IMR-90 (cell line): ENCODE results near the gene CYP51A1. TPM values are rescaled to one million over a fixed set of nuclear protein-coding genes. Genes with fewer than 3 reads are reported as not detected.

Experiments used
- ATAC-seq: fragments of 200-7000 bp; cut with Tn5 transposase; 2 replicates; pipeline ENCODE4 v1.9.1; 2020; ENCODE audit warnings: low read depth, mild to moderate bottlenecking, moderate library complexity
- BruUV-seq: library from RNA; stranded (reverse); fragments of 400-500 nt; replicated peaks from 2 replicates; lab custom pipeline; 2021; lab: Mats Ljungman, UMichigan
- CTCF ChIA-PET: fragments of 300-600 bp; formaldehyde crosslinking; extraction: SDS; loops from one replicate; lab custom pipeline; 2021; ENCODE audit warnings: antibody characterized with exemption; lab: Yijun Ruan, JAX
- POLR2A ChIA-PET: fragments of 300-600 bp; sonication (Branson Sonifier 250); formaldehyde crosslinking; loops from one replicate; lab custom pipeline; 2022; ENCODE audit warnings: antibody characterized with exemption; ENCODE audit not compliant: unreplicated experiment; lab: Charles Lee
- DNase-seq: peaks from one replicate; pipeline ENCODE4 v3.0.0; 2013
- H2AFZ ChIP-seq: replicated peaks from 2 replicates; pipeline ENCODE3; 2013; ENCODE audit warnings: low read length, mild to moderate bottlenecking; ENCODE audit not compliant: poor library complexity
- H2AK5ac ChIP-seq: 2 replicates; pipeline ENCODE4 v1.6.1; 2013; ENCODE audit warnings: low read depth, low read length, inconsistent platforms
- H2AK9ac ChIP-seq: replicated peaks from 2 replicates; pipeline ENCODE3; 2013; ENCODE audit warnings: mild to moderate bottlenecking, low read depth, low read length, moderate library complexity; ENCODE audit not compliant: poor library complexity
- H2BK120ac ChIP-seq: 2 replicates; pipeline ENCODE4 v1.6.1; 2013; ENCODE audit warnings: low read depth, low read length, inconsistent platforms
- H2BK15ac ChIP-seq: 3 replicates; pipeline ENCODE4 v1.6.1; 2013; ENCODE audit warnings: low read depth, low read length, inconsistent platforms
- H2BK20ac ChIP-seq: 2 replicates; pipeline ENCODE4 v1.6.1; 2013; ENCODE audit warnings: low read depth, mild to moderate bottlenecking, inconsistent platforms, low read length, moderate library complexity
- H2BK5ac ChIP-seq: 2 replicates; pipeline ENCODE4 v1.6.1; 2013; ENCODE audit warnings: mild to moderate bottlenecking, low read depth, low read length, inconsistent platforms; ENCODE audit not compliant: poor library complexity, severe bottlenecking
- H3K14ac ChIP-seq: replicated peaks from 2 replicates; pipeline ENCODE4 v1.6.1; 2013; ENCODE audit warnings: low read depth, low read length, inconsistent platforms
- H3K18ac ChIP-seq: 2 replicates; pipeline ENCODE4 v1.6.1; 2013; ENCODE audit warnings: low read depth, low read length, control low read depth
- H3K23ac ChIP-seq: 2 replicates; pipeline ENCODE4 v1.6.1; 2013; ENCODE audit warnings: low read depth, low read length, inconsistent platforms
- H3K27ac ChIP-seq: 2 replicates; pipeline ENCODE4 v1.5.1; 2013; ENCODE audit warnings: mild to moderate bottlenecking, control low read depth, low read length; ENCODE audit not compliant: insufficient read depth
- H3K27me3 ChIP-seq: 2 replicates; pipeline ENCODE4 v1.6.1; 2013; ENCODE audit warnings: low read length; ENCODE audit not compliant: control insufficient read depth, insufficient read depth
- H3K36me3 ChIP-seq: 2 replicates; pipeline ENCODE4 v1.6.1; 2013; ENCODE audit warnings: low read length, mixed read lengths; ENCODE audit not compliant: control insufficient read depth, insufficient read depth
- H3K4ac ChIP-seq: 2 replicates; pipeline ENCODE4 v1.6.1; 2013; ENCODE audit warnings: low read depth, low read length, inconsistent platforms
- H3K4me1 ChIP-seq: 2 replicates; pipeline ENCODE4 v1.6.1; 2013; ENCODE audit warnings: low read length, mixed read lengths; ENCODE audit not compliant: control insufficient read depth, insufficient read depth
- H3K4me2 ChIP-seq: 2 replicates; pipeline ENCODE4 v1.6.1; 2013; ENCODE audit warnings: low read depth, mild to moderate bottlenecking, control low read depth, low read length, moderate library complexity
- H3K4me3 ChIP-seq: 2 replicates; pipeline ENCODE4 v1.5.1; 2013; ENCODE audit warnings: low read depth, mild to moderate bottlenecking, control low read depth, low read length, moderate library complexity; ENCODE audit not compliant: insufficient read depth
- H3K56ac ChIP-seq: 2 replicates; pipeline ENCODE4 v1.6.1; 2013; ENCODE audit warnings: low read length, inconsistent platforms; ENCODE audit not compliant: insufficient read depth; ENCODE audit errors: extremely low read depth
- H3K79me1 ChIP-seq, 2 experiments: 2 replicates each; pipeline ENCODE4 v1.6.1; 2013; ENCODE audit warnings: low read length in 2 of 2, inconsistent platforms in 1 of 2, low read depth in 1 of 2
- H3K9ac ChIP-seq: 2 replicates; pipeline ENCODE4 v1.6.1; 2013; ENCODE audit warnings: low read depth, low read length, control low read depth
- H3K9me1 ChIP-seq: 2 replicates; pipeline ENCODE4 v1.6.1; 2013; ENCODE audit warnings: low read length, inconsistent platforms; ENCODE audit not compliant: insufficient read depth
- H3K9me3 ChIP-seq: 2 replicates; pipeline ENCODE4 v1.6.1; 2013; ENCODE audit warnings: low read length; ENCODE audit not compliant: control insufficient read depth, insufficient read depth
- H4K20me1 ChIP-seq: 2 replicates; pipeline ENCODE4 v1.6.1; 2013; ENCODE audit warnings: low read length, inconsistent platforms; ENCODE audit not compliant: insufficient read depth
- H4K5ac ChIP-seq: 2 replicates; pipeline ENCODE4 v1.6.1; 2013; ENCODE audit warnings: mild to moderate bottlenecking, low read depth, low read length, control low read depth
- H4K8ac ChIP-seq, 2 experiments: 2 replicates each; pipeline ENCODE4 v1.6.1; 2013; ENCODE audit warnings: low read depth in 2 of 2, low read length in 2 of 2, control low read depth in 1 of 2, inconsistent platforms in 1 of 2
- H4K91ac ChIP-seq: 2 replicates; pipeline ENCODE4 v1.6.1; 2013; ENCODE audit warnings: low read depth, low read length, inconsistent platforms; ENCODE audit not compliant: insufficient read depth
- BHLHE40 ChIP-seq: fragments of 150-350 bp; IDR thresholded peaks from 2 replicates; pipeline ENCODE4 v1.6.1; 2016; ENCODE audit warnings: mild to moderate bottlenecking, low read depth, low read length
- CEBPB ChIP-seq: IDR thresholded peaks from 2 replicates; pipeline ENCODE4 v1.6.1; 2012; ENCODE audit warnings: low read depth, low read length, improper control_type of control experiment
- MAZ ChIP-seq: IDR thresholded peaks from 2 replicates; pipeline ENCODE4 v1.6.1; 2012; ENCODE audit warnings: low read depth, mild to moderate bottlenecking, low read length, improper control_type of control experiment, moderate library complexity, borderline replicate concordance
- MXI1 ChIP-seq: IDR thresholded peaks from 2 replicates; pipeline ENCODE4 v1.6.1; 2012; ENCODE audit warnings: low read depth, mild to moderate bottlenecking, low read length, moderate library complexity, borderline replicate concordance
- NFE2L2 ChIP-seq: fragments of 150-350 bp; IDR thresholded peaks from 2 replicates; pipeline ENCODE4 v1.6.1; 2016; ENCODE audit warnings: low read depth, mild to moderate bottlenecking, low read length
- POLR2A ChIP-seq: IDR thresholded peaks from 2 replicates; pipeline ENCODE4 v1.6.1; 2012; ENCODE audit warnings: mild to moderate bottlenecking, low read depth, low read length
- RAD21 ChIP-seq: IDR thresholded peaks from 2 replicates; pipeline ENCODE4 v1.6.1; 2012; ENCODE audit warnings: low read length, improper control_type of control experiment
- RFX5 ChIP-seq: IDR thresholded peaks from 2 replicates; pipeline ENCODE4 v1.8.0; 2012; ENCODE audit warnings: low read depth, mild to moderate bottlenecking, low read length, moderate library complexity
- USF2 ChIP-seq: fragments of 150-350 bp; IDR thresholded peaks from 2 replicates; pipeline ENCODE4 v1.6.1; 2017; ENCODE audit warnings: mild to moderate bottlenecking, antibody characterized with exemption, low read length, low read depth
- dilution Hi-C: fragments of 300-500 bp; cut with HindIII; formaldehyde crosslinking; loops from one replicate; pipeline ENCODE4 v1.14.3; 2018; ENCODE audit warnings: low sequenced_read_pairs; ENCODE audit not compliant: unreplicated experiment
- in situ Hi-C: fragments of 300-500 bp; cut with MboI; formaldehyde crosslinking; loops from 3 replicates; pipeline ENCODE4 v1.14.3; 2019; ENCODE audit warnings: low sequenced_read_pairs, inconsistent platforms, mixed read lengths
- intact Hi-C: fragments of 100-400 bp; cut with micrococcal nuclease; formaldehyde crosslinking; loops from 2 replicates; pipeline ENCODE4 v1.10.0; 2022
- polyA plus RNA-seq, 3 experiments: library from polyadenylated mRNA; depleted of rRNA; stranded (reverse); fragments of >200 nt; gene quantifications; 2 replicates each; pipeline ENCODE4 v1.2.3, GENCODE V29; 2012; ENCODE audit warnings: low replicate concordance in 1 of 3
- total RNA-seq: library from RNA; depleted of rRNA; stranded (reverse); fragments of >200 nt; gene quantifications from 2 replicates; pipeline ENCODE4 v1.2.3, GENCODE V29; 2012
- TF ChIP-seq, protein P1 (sequence below): conservative IDR thresholded peaks from 2 replicates; pipeline ENCODE4 v1.5.1; 2012; ENCODE audit warnings: mild to moderate bottlenecking, low read depth, low read length, improper control_type of control experiment
- TF ChIP-seq, protein P2 (sequence below): fragments of 150-350 bp; IDR thresholded peaks from 2 replicates; pipeline ENCODE4 v1.6.1; 2016; ENCODE audit warnings: low read depth, mild to moderate bottlenecking, low read length, moderate library complexity, borderline replicate concordance

The CYP51A1 gene
- total and polyA plus RNA-seq, 2 of the 4 experiments (the other 2 are of a cell fraction): 12.1 to 76.4 TPM

DNA sequence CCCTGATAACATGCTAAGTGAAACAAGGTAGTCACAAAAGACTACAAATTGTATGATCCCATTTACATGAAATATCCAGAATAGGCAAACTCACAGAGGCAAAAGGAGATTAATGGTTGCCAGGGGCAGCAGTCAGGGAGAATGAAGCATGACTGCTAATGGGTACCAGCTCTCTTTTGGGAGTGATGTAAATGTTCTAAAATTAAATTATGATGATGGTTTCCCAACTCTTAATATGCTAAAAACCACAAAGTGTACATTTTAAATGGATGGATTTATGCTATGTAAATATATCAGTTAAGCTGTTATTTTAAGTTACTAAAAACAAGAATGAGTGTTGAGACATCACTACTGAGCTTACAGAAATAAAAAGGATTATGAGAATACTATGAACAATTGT lies 12.6 kb downstream of the CYP51A1 start:
- Histone ChIP-seq H4K5ac (no peak overlapping the region), H3K9me1 (no peaks in the 10 kb centered on the region; the same call in 1 of the 2 replicates), H2AFZ (no peak overlapping the region), H4K8ac (no peak overlapping the region), H3K4me2 (no peak overlapping the region), H4K20me1 (0 out of 2 replicates have a peak, but pooled peaks cover 9% of the 10 kb centered on the region), H3K4me3 (no peak overlapping the region), H2BK5ac (no peak overlapping the region), H3K56ac (no peak overlapping the region), H3K9me3 (no peaks in the 10 kb centered on the region), H2AK5ac (no peak overlapping the region), H3K4ac (no peak overlapping the region), H3K18ac (no peak overlapping the region), H2BK120ac (no peak overlapping the region), H3K14ac (no peak overlapping the region), H3K36me3 (peaks cover 22% of the 10 kb centered on the region), H2BK15ac (no peak overlapping the region), H3K9ac (no peak overlapping the region), H3K27ac (no peak overlapping the region), H3K23ac (no peak overlapping the region), H3K4me1 (no peaks in the 10 kb centered on the region), H2BK20ac (no peak overlapping the region), H3K27me3 (no peaks in the 10 kb centered on the region), H4K91ac (no peak overlapping the region), H3K79me1 (peaks cover 9 to 23% of the 10 kb centered on the region in 2 experiments; a peak in 3 of 4 replicates), H2AK9ac (no peak overlapping the region)
- dilution Hi-C loops (no loop called here), intact Hi-C loops (no loop called here), in situ Hi-C loops (no loop called here)
- DNase-seq (peak; percentile 8), ATAC-seq (no peak)
- no peak for TF ChIP-seq BHLHE40
- TF ChIP-seq MXI1: no peak
- no peak for TF ChIP-seq RFX5
- no peak for TF ChIP-seq CEBPB
- TF ChIP-seq MAZ: no peak
- TF ChIP-seq, protein P1, sequence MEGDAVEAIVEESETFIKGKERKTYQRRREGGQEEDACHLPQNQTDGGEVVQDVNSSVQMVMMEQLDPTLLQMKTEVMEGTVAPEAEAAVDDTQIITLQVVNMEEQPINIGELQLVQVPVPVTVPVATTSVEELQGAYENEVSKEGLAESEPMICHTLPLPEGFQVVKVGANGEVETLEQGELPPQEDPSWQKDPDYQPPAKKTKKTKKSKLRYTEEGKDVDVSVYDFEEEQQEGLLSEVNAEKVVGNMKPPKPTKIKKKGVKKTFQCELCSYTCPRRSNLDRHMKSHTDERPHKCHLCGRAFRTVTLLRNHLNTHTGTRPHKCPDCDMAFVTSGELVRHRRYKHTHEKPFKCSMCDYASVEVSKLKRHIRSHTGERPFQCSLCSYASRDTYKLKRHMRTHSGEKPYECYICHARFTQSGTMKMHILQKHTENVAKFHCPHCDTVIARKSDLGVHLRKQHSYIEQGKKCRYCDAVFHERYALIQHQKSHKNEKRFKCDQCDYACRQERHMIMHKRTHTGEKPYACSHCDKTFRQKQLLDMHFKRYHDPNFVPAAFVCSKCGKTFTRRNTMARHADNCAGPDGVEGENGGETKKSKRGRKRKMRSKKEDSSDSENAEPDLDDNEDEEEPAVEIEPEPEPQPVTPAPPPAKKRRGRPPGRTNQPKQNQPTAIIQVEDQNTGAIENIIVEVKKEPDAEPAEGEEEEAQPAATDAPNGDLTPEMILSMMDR: no peak
- no peak for TF ChIP-seq USF2
- TF ChIP-seq, protein P2, sequence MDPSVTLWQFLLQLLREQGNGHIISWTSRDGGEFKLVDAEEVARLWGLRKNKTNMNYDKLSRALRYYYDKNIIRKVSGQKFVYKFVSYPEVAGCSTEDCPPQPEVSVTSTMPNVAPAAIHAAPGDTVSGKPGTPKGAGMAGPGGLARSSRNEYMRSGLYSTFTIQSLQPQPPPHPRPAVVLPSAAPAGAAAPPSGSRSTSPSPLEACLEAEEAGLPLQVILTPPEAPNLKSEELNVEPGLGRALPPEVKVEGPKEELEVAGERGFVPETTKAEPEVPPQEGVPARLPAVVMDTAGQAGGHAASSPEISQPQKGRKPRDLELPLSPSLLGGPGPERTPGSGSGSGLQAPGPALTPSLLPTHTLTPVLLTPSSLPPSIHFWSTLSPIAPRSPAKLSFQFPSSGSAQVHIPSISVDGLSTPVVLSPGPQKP: no peak
- TF ChIP-seq NFE2L2: no peak
- TF ChIP-seq RAD21: no peak
- no peak for TF ChIP-seq POLR2A
- no TSS peak for BruUV-seq
- ChIA-PET CTCF (no interaction called here), POLR2A (no interaction called here)
